ENCODE results near the gene LRRC2.

LRRC2 gene

GRCh38 chr3:46479021-46479420 is 87.1 kb downstream of the LRRC2 start:
- no peak for DNase-seq (ENCODE audit: low read depth in 2 of 2)

GRCh38 chr3:46478341-46478740 is 87.8 kb downstream of the LRRC2 start:
- no peak for DNase-seq (ENCODE audit: low read depth in 2 of 2)

GRCh38 chr3:46477756-46478155 is 88.3 kb downstream of the LRRC2 start:
- DNase-seq (ENCODE audit: low read depth in 2 of 2), result no peak

- no peak for DNase-seq (ENCODE audit: low read depth in 2 of 2)
These were observed 89.0 kb downstream of the LRRC2 start for GRCh38 chr3:46477145-46477544.

GRCh38 chr3:46472736-46473135 is 93.4 kb downstream of the LRRC2 start:
- DNase-seq (ENCODE audit: low read depth in 2 of 2), result no peak

- no peak for DNase-seq (ENCODE audit: low read depth in 2 of 2)
These were observed 94.7 kb downstream of the LRRC2 start for GRCh38 chr3:46471371-46471914.

- DNase-seq (ENCODE audit: low read depth in 2 of 2), result no peak
These were observed 95.3 kb downstream of the LRRC2 start for GRCh38 chr3:46470831-46471230.

- no peak for DNase-seq (ENCODE audit: low read depth in 2 of 2)
These were observed 96.3 kb downstream of the LRRC2 start for GRCh38 chr3:46469680-46470357.

- no peak for DNase-seq (ENCODE audit: low read depth in 2 of 2)
These were observed 97.1 kb downstream of the LRRC2 start for GRCh38 chr3:46468753-46469600.

GRCh38 chr3:46467562-46467961 is 98.5 kb downstream of the LRRC2 start:
- DNase-seq (ENCODE audit: low read depth in 2 of 2), result no peak

GRCh38 chr3:46466871-46467403 is 99.2 kb downstream of the LRRC2 start:
- DNase-seq (ENCODE audit: low read depth in 2 of 2), result no peak

GRCh38 chr3:46466273-46466672 is 99.8 kb downstream of the LRRC2 start:
- no peak for DNase-seq (ENCODE audit: low read depth in 2 of 2)

Data from stimulated activated CD4-positive, alpha-beta T cell treated with anti-CD3 and anti-CD28 coated beads, Interleukin-1b, Interleukin-23, amount 100 ng/mL, for 4 hours (primary cell).